ENCODE results near the gene TRIM7. TPM values are rescaled to one million over a fixed set of nuclear protein-coding genes. Genes with fewer than 3 reads are reported as not detected.

TRIM7 gene
- total and polyA plus RNA-seq, 8 donors = 0.45 to 20.4 (median 3.4) TPM; not detected in 1

- Histone ChIP-seq H3K4me1 (no peaks in the 10 kb centered on the region), H3K27me3 (peaks cover 0 to 49% (median 21%) of the 10 kb centered on the region in 3 donors), H3K36me3 (no peaks in the 10 kb centered on the region), H3K4me3 (no peak overlapping the region), H3K27ac (no peak overlapping the region), H3K9me3 (no peaks in the 10 kb centered on the region)
- intact Hi-C loops (cut with DNase I; ENCODE audit: low total_unique reads) = loop anchor here (10.0 kb wide), 1 partner anchor 289 kb away; the partner anchor contains the start of gene ZFP62
- DNase-seq = no peak
- WGBS, 5 donors = 65 to 79% (median 69%) methylated on average over 5 of the region's 5 CpGs
- TF ChIP-seq, protein P1, sequence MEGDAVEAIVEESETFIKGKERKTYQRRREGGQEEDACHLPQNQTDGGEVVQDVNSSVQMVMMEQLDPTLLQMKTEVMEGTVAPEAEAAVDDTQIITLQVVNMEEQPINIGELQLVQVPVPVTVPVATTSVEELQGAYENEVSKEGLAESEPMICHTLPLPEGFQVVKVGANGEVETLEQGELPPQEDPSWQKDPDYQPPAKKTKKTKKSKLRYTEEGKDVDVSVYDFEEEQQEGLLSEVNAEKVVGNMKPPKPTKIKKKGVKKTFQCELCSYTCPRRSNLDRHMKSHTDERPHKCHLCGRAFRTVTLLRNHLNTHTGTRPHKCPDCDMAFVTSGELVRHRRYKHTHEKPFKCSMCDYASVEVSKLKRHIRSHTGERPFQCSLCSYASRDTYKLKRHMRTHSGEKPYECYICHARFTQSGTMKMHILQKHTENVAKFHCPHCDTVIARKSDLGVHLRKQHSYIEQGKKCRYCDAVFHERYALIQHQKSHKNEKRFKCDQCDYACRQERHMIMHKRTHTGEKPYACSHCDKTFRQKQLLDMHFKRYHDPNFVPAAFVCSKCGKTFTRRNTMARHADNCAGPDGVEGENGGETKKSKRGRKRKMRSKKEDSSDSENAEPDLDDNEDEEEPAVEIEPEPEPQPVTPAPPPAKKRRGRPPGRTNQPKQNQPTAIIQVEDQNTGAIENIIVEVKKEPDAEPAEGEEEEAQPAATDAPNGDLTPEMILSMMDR (IDR thresholded peaks at IDR 0.05) = no peak
- TF ChIP-seq EP300 (IDR thresholded peaks at IDR 0.05) = no peak
Observed at GRCh38 chr5:181153814-181154213, 51.2 kb downstream of the TRIM7 start.

GRCh38 chr5:181152406-181152805, 52.6 kb downstream of the TRIM7 start:
- no peak overlapping the region for H3K27ac ChIP-seq
- peaks cover 0 to 49% (median 21%) of the 10 kb centered on the region in 3 donors for H3K27me3 ChIP-seq
- no peaks in the 10 kb centered on the region for H3K36me3 ChIP-seq
- H3K4me1 ChIP-seq = no peaks in the 10 kb centered on the region
- intact Hi-C loops (cut with DNase I; ENCODE audit: low total_unique reads) = loop anchor here (10.0 kb wide), 1 partner anchor 288 kb away; the partner anchor contains the start of gene ZFP62
- no peaks in the 10 kb centered on the region for H3K9me3 ChIP-seq
- TF ChIP-seq, protein P1 (IDR thresholded peaks at IDR 0.05) = no peak
- TF ChIP-seq POLR2A (IDR thresholded peaks at IDR 0.05) (no peak), POLR2AphosphoS5 (IDR thresholded peaks at IDR 0.05) (no peak), EP300 (IDR thresholded peaks at IDR 0.05) (no peak)
- WGBS, 5 donors = 66 to 80% (median 69%) methylated on average over 9 of the region's 9 CpGs
- no peak overlapping the region for H3K4me3 ChIP-seq
- DNase-seq = no peak

DNA sequence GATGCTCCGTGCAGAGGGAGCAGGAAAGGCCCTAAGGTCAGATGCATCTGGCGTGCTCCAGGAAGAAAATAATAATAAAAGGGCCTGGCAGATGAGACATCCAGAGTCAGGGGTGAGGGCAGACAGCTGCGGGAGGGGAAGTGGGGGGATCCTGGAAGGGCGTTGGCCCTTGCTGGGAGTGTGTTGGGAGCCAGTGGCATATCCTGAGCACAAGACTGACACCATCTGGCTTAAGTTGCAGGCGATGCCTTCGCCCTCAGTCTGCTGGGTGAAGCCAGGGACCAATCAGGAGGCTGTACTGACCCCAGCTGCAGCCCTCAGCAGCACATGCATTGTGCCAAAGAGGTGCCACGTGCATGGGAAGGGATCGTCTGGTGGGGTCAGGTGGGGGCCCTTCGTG, 53.9 kb downstream of the TRIM7 start:
- Histone ChIP-seq H3K4me1 (no peaks in the 10 kb centered on the region), H3K9me3 (no peaks in the 10 kb centered on the region), H3K4me3 (no peak overlapping the region), H3K27me3 (peaks cover 0 to 54% (median 16%) of the 10 kb centered on the region in 3 donors), H3K36me3 (no peaks in the 10 kb centered on the region), H3K27ac (no peak overlapping the region)
- TF ChIP-seq, protein P1 (IDR thresholded peaks at IDR 0.05) = no peak
- no peak for TF ChIP-seq POLR2AphosphoS5 (IDR thresholded peaks at IDR 0.05)
- no peak for TF ChIP-seq EP300 (IDR thresholded peaks at IDR 0.05)
- no peak for TF ChIP-seq POLR2A (IDR thresholded peaks at IDR 0.05)
- intact Hi-C loops (cut with DNase I; ENCODE audit: low total_unique reads) = loop anchor here (10.0 kb wide), 1 partner anchor 286 kb away; the partner anchor contains the start of gene ZFP62
- DNase-seq = no peak
- WGBS, 5 donors = 26 to 35% (median 28%) methylated on average over 9 of the region's 9 CpGs

DNA sequence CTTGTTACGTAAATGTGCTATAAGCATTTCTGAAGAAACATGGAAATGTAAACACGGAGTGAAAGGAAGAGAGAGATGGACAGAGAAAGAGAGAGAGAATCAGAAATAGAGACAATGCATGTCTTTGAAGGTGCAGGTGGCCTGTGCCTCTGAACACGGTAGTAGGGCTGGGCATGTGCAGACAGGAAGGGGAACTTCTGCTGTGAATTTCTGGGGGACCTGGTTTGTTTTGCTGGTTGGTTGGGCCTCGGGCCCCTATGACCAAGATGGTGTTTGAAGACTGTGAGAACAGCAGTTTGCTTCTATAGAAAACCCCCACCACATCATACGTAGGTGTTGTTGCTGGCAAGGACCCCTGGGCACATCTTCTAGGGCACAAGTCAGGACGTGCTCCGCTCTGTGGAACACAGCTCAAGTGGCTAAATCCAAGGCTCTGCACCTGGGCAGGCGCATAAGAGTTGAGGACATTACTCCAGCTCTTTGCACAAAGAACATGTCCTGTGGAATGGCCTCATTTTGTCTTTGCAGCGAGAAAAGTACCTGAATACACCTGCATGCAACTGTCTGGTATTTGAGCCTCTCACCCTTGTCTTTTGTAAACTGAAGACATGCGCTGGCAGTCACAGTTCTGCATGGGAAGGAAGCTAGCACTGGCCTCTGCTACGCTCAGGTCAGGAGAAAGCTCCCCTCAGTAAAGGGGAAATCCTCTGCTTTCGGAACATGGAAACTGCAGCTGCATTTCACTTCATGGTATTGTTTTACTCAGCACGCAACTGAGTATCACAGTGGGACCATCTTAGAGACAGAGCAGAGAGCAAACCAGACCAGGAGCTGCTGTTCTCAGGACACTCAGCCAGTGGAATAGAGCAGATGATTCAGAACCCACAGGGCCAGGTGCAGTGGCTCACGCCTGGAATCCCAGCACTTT, 54.9 kb downstream of the TRIM7 start:
- whole genome bisulfite sequencing, 5 donors = 71 to 82% (median 78%) methylated on average over 12 to 14 of the region's 14 CpGs
- no peak overlapping the region for H3K27ac ChIP-seq
- intact Hi-C loops (cut with DNase I; ENCODE audit: low total_unique reads) = loop anchor here (10.0 kb wide), 1 partner anchor 285 kb away; the partner anchor contains the start of gene ZFP62

More for the DNA sequence above, 54.9 kb downstream of the TRIM7 start:
- TF ChIP-seq, protein P1 (IDR thresholded peaks at IDR 0.05) = no peak
- TF ChIP-seq EP300 (IDR thresholded peaks at IDR 0.05) (no peak), POLR2AphosphoS5 (IDR thresholded peaks at IDR 0.05) (no peak), POLR2A (IDR thresholded peaks at IDR 0.05) (no peak)
- peaks cover 0 to 6% (median 3%) of the 10 kb centered on the region in 4 donors for H3K9me3 ChIP-seq
- H3K4me1 ChIP-seq = no peaks in the 10 kb centered on the region
- H3K27me3 ChIP-seq = peaks cover 0 to 57% (median 16%) of the 10 kb centered on the region in 3 donors
- H3K36me3 ChIP-seq = no peaks in the 10 kb centered on the region
- DNase-seq = no peak
- no peak overlapping the region for H3K4me3 ChIP-seq

Data from stomach (tissue), 9 donors.